Activated CD4-positive, alpha-beta T cell treated with anti-CD3 and anti-CD28 coated beads, Interleukin-2, amount 50 U/mL, for 16 hours (primary cell): Measurements from ENCODE around the gene LRRC75A.
"Not testable (repeated sequence)": the region's sequence is repeated elsewhere in the genome, so short reads cannot be mapped to it uniquely, and the experiment has no call there.

ENCODE experiments used
- DNase-seq: peaks from one replicate; pipeline ENCODE4 v3.0.0-alpha.2; 2020

The LRRC75A gene

GRCh38 chr17:16491703-16492612 lies at the start of gene LRRC75A:
TSS of gene LRRC75A (minus strand) at chr17:16492193. CDS start at chr17:16491990, 203 bp downstream.
- peak; percentile 26 for DNase-seq

GRCh38 chr17:16537130-16537458 lies 45.1 kb upstream of the LRRC75A start:
- no peak for DNase-seq

GRCh38 chr17:16534236-16534635 lies 42.2 kb upstream of the LRRC75A start:
- DNase-seq = no peak

- no peak for DNase-seq
Observed at GRCh38 chr17:16529906-16530305, 37.9 kb upstream of the LRRC75A start.

- DNase-seq = no peak
Observed at GRCh38 chr17:16527298-16527697, 35.3 kb upstream of the LRRC75A start.

- DNase-seq = not testable (repeated sequence)
Observed at GRCh38 chr17:16525556-16525955, 33.6 kb upstream of the LRRC75A start.

- peak; percentile 75 for DNase-seq
Observed at GRCh38 chr17:16521070-16521727, 29.2 kb upstream of the LRRC75A start.

GRCh38 chr17:16519021-16519420 lies 27.0 kb upstream of the LRRC75A start:
- DNase-seq = no peak

- DNase-seq = no peak
Observed at GRCh38 chr17:16517477-16517876, 25.5 kb upstream of the LRRC75A start.

- DNase-seq = no peak
Observed at GRCh38 chr17:16516594-16517051, 24.6 kb upstream of the LRRC75A start.

- DNase-seq = no peak
Observed at GRCh38 chr17:16515933-16516332, 23.9 kb upstream of the LRRC75A start.

- no peak for DNase-seq
Observed at GRCh38 chr17:16513873-16514272, 21.9 kb upstream of the LRRC75A start.

- no peak for DNase-seq
Observed at GRCh38 chr17:16512011-16512410, 20.0 kb upstream of the LRRC75A start.

GRCh38 chr17:16511593-16511992 lies 19.6 kb upstream of the LRRC75A start:
- no peak for DNase-seq

- DNase-seq = no peak
Observed at GRCh38 chr17:16507918-16508533, 16.0 kb upstream of the LRRC75A start.

GRCh38 chr17:16506188-16506587 lies 14.2 kb upstream of the LRRC75A start:
- DNase-seq = no peak

GRCh38 chr17:16504984-16505383 lies 13.0 kb upstream of the LRRC75A start:
- no peak for DNase-seq

- no peak for DNase-seq
Observed at GRCh38 chr17:16496820-16497489, 5.0 kb upstream of the LRRC75A start.

- no peak for DNase-seq
Observed at GRCh38 chr17:16495980-16496819, 4.2 kb upstream of the LRRC75A start.

- no peak for DNase-seq
Observed at GRCh38 chr17:16495561-16495960, 3.6 kb upstream of the LRRC75A start.

- DNase-seq = no peak
Observed at GRCh38 chr17:16494059-16494458, 2.1 kb upstream of the LRRC75A start.

GRCh38 chr17:16493531-16494046 lies 1.6 kb upstream of the LRRC75A start:
- DNase-seq = no peak
